Lung (tissue), 12 donors: ENCODE results near the gene CFAP74. TPM values are rescaled to one million over a fixed set of nuclear protein-coding genes. Genes with fewer than 3 reads are reported as not detected.

Source experiments
- ATAC-seq: fragments of 200-7000 bp; cut with Tn5 transposase; one replicate; pipeline ENCODE4 v1.9.1; 2020; ENCODE audit warnings: moderate number of reproducible peaks; ENCODE audit not compliant: insufficient read depth, low FRiP score
- DNase-seq, 3 donors: peaks; one replicate each; pipeline ENCODE4 v3.0.0-alpha.2; 2013 to 2017
- H3K27ac ChIP-seq, 2 donors: one replicate each; pipeline ENCODE4 v1.5.1; 2013; ENCODE audit warnings: mild to moderate bottlenecking in 2 of 2, moderate library complexity in 2 of 2, control low read depth in 1 of 2, inconsistent platforms in 1 of 2, low read depth in 1 of 2, low read length in 1 of 2
- H3K27me3 ChIP-seq, 3 donors: one replicate each; pipeline ENCODE4 v1.5.1; 2013; ENCODE audit warnings: low read length in 2 of 3; ENCODE audit not compliant: control insufficient read depth in 3 of 3, insufficient read depth in 3 of 3
- H3K36me3 ChIP-seq, 4 donors: one replicate each; pipeline ENCODE4 v1.5.1; 2013; ENCODE audit warnings: low read length in 4 of 4, mild to moderate bottlenecking in 1 of 4, moderate library complexity in 1 of 4; ENCODE audit not compliant: control insufficient read depth in 4 of 4, insufficient read depth in 4 of 4
- H3K4me1 ChIP-seq, 5 donors: one replicate each; pipeline ENCODE4 v1.5.1; 2013; ENCODE audit warnings: low read length in 5 of 5, mild to moderate bottlenecking in 2 of 5, moderate library complexity in 1 of 5; ENCODE audit not compliant: control insufficient read depth in 5 of 5, insufficient read depth in 5 of 5
- H3K4me3 ChIP-seq: one replicate; pipeline ENCODE4 v1.5.1; 2013; ENCODE audit warnings: mild to moderate bottlenecking, control low read depth, moderate library complexity
- H3K9ac ChIP-seq, 2 donors: one replicate each; pipeline ENCODE4 v1.5.1; 2013; ENCODE audit warnings: low read length in 2 of 2, control low read depth in 1 of 2; ENCODE audit not compliant: insufficient read depth in 1 of 2
- H3K9me3 ChIP-seq, 4 donors: one replicate each; pipeline ENCODE4 v1.5.1; 2013; ENCODE audit warnings: low read length in 3 of 4, mild to moderate bottlenecking in 1 of 4, moderate library complexity in 1 of 4; ENCODE audit not compliant: control insufficient read depth in 4 of 4, insufficient read depth in 3 of 4
- WGBS, 2 donors: extraction: QIAGEN DNeasy Blood & Tissue Kit; methylation state at CpG; one replicate each; pipeline ENCODE4 v1.1.7; 2013; 5-methylcytosine and 5-hydroxymethylcytosine counted together
- polyA plus RNA-seq, 2 donors: library from polyadenylated mRNA; stranded (reverse); fragments of 200-250 nt; gene quantifications; one replicate each; pipeline ENCODE4 v1.2.1, GENCODE V29; 2013
- total RNA-seq, 2 donors: library from RNA; depleted of rRNA in 1 of 2; stranded (reverse); fragments of >200 nt in 1 of 2; gene quantifications; one replicate each; pipeline ENCODE4 v1.2.1, GENCODE V29; 2014 to 2021
- TF ChIP-seq, protein P1 (sequence below): IDR thresholded peaks from 2 replicates; pipeline ENCODE4 v1.5.1; 2012; ENCODE audit warnings: mild to moderate bottlenecking; ENCODE audit errors: control extremely low read depth, extremely low read depth
- donor health status: control.
- donor health status: control.
- donor health status: Bipolar disorder and iron deficiency.
- donor health status: healthy.
- donor health status: DM: yes; HTN: yes; CAD: no.

CFAP74 gene
- total and polyA plus RNA-seq, 4 donors = 3.1 to 20.8 (median 5.3) TPM

DNA sequence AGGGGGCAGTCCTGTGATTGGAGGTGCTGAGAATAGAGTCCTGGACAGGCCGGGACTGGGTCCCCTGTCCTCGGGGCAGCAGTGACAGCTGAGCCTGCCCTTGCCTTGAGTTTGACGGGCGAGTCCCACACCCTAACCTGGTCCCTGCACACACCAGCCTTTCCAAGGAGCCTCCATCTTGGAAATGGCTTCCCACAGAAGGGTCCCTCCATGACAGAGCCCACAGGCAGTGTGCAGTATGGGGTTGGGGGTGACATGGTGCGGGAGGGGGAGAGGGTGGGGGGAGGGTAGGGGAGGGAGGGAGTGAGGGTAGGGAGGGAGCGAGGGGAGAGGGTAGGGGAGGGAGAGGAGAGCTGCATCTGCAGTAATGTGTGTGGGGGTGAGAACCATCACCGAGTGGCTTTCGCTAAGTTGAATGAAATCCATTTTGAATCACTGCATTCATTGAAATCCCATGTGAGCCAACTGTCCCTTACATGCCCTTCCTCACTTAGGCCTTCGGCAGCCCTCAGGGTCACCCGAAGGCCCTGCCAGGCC lies 74.4 kb downstream of the CFAP74 start:
- TF ChIP-seq, protein P1, sequence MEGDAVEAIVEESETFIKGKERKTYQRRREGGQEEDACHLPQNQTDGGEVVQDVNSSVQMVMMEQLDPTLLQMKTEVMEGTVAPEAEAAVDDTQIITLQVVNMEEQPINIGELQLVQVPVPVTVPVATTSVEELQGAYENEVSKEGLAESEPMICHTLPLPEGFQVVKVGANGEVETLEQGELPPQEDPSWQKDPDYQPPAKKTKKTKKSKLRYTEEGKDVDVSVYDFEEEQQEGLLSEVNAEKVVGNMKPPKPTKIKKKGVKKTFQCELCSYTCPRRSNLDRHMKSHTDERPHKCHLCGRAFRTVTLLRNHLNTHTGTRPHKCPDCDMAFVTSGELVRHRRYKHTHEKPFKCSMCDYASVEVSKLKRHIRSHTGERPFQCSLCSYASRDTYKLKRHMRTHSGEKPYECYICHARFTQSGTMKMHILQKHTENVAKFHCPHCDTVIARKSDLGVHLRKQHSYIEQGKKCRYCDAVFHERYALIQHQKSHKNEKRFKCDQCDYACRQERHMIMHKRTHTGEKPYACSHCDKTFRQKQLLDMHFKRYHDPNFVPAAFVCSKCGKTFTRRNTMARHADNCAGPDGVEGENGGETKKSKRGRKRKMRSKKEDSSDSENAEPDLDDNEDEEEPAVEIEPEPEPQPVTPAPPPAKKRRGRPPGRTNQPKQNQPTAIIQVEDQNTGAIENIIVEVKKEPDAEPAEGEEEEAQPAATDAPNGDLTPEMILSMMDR = no peak
- peaks cover 0 to 4% (median 0%) of the 10 kb centered on the region in 3 donors for H3K27me3 ChIP-seq
- peaks cover 0 to 3% (median 0%) of the 10 kb centered on the region in 5 donors for H3K4me1 ChIP-seq
- H3K36me3 ChIP-seq = no peaks in the 10 kb centered on the region
- no peak overlapping the region for H3K27ac ChIP-seq
- no peak for ATAC-seq
- DNase-seq = no peak
- 76% methylated on average over 10 of the region's 10 CpGs for WGBS, 2 donors
- no peak overlapping the region for H3K4me3 ChIP-seq
- no peak overlapping the region for H3K9ac ChIP-seq
- no peaks in the 10 kb centered on the region for H3K9me3 ChIP-seq

DNA sequence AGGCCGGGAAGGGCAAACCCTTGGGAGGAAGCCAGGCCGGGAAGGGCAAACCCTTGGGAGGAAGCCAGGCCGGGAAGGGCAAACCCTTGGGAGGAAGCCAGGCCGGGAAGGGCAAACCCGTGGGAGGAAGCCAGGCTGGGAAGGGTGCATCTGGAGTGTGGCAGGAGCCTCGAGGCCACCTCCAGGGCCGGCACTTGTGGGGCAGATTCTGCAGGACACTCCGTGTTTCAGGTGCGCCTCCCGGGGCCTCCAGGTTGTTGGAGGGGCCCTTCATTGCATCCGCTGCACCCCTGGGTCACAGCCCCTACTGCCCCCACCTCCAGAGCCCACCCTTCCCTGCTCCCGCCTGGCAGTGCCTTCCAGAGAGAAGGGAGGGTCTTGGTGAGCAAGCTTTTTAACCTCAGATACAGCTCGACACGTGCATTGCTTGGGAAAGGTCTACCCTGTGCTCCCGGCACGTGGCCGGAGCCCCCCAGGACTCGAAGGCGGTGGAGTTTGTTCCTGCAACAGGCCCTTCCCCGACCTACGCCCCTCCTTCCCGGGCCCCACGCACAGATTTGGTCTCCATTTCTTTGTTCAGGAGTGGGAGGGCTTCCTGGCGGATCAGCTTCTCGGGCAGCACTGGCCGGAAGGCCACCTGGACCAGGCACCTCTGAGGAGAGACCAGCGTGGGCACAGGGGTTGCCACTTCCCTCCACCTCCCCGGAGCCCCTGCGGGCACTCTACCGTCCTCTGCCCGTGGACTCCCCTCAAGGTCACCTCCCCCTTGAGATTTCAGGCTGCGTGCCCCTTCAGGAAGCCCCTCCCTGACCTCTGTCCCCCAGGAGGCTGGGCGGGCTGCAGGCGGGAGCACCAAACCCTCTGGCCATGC lies 75.1 kb downstream of the CFAP74 start:
- no peak overlapping the region for H3K27ac ChIP-seq
- TF ChIP-seq, protein P1 = no peak
- no peak for DNase-seq
- peaks cover 0 to 3% (median 0%) of the 10 kb centered on the region in 5 donors for H3K4me1 ChIP-seq
- 62 to 77% methylated on average over 32 to 33 of the region's 34 CpGs for WGBS, 2 donors
- no peaks in the 10 kb centered on the region for H3K36me3 ChIP-seq
- no peak overlapping the region for H3K9ac ChIP-seq
- H3K9me3 ChIP-seq = no peaks in the 10 kb centered on the region
- no peak for ATAC-seq
- H3K4me3 ChIP-seq = no peak overlapping the region
- peaks cover 0 to 4% (median 0%) of the 10 kb centered on the region in 3 donors for H3K27me3 ChIP-seq

DNA sequence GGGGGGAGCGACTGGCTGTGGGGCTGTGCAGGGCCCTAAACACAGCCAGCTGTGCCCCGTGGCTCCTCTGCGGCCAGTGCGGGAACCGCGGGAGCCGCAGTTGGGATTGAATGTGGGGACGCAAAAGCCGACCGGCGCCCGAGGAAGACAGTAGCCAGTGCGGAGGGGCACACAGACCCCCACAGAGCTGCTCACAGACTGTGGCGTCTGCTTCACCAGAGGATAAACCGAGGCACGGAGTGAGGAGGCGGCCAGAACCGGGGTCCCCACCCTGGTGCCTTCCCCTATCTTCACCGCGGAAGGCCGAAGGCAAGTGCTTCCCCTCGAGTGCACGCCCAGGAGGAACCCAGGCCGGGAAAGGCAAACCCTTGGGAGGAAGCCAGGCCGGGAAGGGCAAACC lies 75.8 kb downstream of the CFAP74 start:
- Histone ChIP-seq H3K9ac (no peak overlapping the region), H3K27ac (peak overlapping the region in 1 of 2 donors; percentile 30), H3K4me1 (peaks cover 0 to 3% (median 0%) of the 10 kb centered on the region in 5 donors), H3K27me3 (peaks cover 0 to 4% (median 0%) of the 10 kb centered on the region in 3 donors), H3K9me3 (no peaks in the 10 kb centered on the region), H3K36me3 (no peaks in the 10 kb centered on the region), H3K4me3 (no peak overlapping the region)
- DNase-seq (no peak), ATAC-seq (no peak)
- TF ChIP-seq, protein P1 = no peak
- WGBS, 2 donors = 73 to 88% methylated on average over 25 of the region's 25 CpGs
